ENCODE measurements around the gene MBD4.
A peak's percentile ranks its signal among the peaks of the same experiment; 100 is the strongest.
"Not testable (repeated sequence)": the region's sequence is repeated elsewhere in the genome, so short reads cannot be mapped to it uniquely, and the experiment has no call there.

The MBD4 gene

DNA sequence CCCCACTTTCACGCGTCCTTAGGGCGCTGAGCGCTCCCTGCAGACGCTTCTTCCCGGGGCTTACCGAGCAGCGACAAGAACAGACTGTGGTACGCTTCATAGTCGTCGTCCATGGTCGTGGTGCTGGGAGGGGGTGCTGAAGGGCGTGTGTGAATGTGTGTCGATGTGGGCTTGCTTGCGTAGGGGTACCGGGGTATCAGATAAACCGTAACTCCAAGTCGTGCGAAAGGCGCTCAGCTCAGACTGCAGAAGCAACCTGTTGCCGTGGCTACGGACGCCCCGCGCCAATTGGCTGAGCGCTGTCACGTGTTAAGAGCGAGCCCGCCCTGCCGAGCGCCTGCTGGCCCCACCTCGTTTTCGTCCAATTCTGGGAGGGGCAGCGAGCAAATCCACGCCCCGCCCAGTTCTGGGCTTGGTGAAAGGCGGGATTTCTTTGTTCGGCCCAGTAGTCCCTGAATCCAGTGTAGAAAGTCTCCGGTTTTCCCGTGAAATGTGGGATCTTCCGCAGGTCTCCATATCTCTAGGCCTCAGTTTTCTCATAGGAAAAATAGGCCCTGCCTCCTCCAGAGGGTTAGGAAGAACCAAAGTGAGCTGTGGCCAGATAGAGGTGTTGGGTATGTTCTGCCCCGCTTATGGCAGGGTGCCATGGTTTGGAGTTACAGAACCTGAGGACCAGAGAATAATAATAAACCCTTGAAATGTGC, 11.2 kb downstream of the MBD4 start, which contains the start of gene EFCAB12:
TSS of gene EFCAB12 (minus strand) at position 261 of the 704 bp plus-strand sequence. CDS start at position 113, 148 bp downstream.
- FAIRE-seq, result peak; percentile 23

DNA sequence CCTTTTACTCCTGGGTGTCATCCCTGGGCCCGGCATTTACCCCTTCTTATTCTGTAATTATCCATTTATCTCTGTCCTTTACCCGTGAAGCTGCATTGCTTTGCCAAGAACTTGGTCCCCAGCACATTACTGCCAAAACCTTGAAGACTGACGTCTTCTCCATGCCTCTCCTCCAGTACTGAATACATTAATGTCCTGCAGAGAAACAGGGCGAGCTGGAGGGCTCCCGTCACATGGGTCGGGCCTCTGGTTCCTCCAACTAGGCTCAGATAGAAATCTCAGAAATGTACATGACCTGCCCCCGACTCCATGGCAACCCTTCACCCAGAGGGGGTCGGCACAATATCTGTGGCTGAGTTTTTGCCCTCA, 11.8 kb downstream of the MBD4 start:
- no peak for FAIRE-seq

DNA sequence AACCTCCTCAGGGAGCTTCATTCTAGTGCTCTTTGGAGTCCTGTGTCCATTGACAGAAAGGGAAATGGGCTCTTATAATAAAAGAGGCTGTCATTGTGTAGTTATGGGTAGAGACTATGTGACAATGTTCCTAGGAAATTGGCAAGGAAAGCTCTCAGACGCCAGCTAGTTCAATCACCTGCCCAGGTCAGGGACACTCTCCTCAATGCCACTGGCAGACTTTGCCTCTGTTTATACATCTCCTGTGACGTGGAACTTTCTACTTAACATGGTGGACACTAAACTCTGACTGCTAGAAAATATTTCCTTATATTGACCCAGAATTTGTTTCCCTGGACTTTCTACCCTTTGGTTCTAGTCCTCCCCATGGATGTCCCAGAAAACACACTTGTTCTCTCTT, 14.1 kb downstream of the MBD4 start:
- no peak for FAIRE-seq

DNA sequence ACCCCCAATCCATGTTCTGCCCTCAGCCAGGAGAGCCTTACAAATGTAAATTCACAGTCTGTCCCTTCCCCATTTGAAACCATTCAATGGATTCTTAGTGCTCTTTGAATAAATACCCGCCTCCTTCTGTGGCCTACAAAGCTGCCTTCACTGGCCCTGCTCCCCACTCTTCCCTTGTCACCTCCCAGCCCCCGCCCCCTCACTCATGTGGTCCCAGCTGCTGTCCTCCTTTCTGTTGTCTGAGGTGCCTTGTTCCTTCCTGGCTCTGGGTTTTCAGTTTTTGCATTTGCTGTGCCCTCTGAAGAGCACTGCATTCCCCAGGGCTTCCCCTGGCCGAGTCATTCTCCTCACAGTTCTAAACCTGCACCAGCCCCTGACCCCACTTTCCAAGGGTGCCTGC, 14.5 kb downstream of the MBD4 start:
- no peak for FAIRE-seq

GRCh38 chr3:129424185-129424841, 15.4 kb downstream of the MBD4 start:
- FAIRE-seq, result no peak

- FAIRE-seq, result no peak
Observed at GRCh38 chr3:129422897-129423296, 16.9 kb downstream of the MBD4 start.

DNA sequence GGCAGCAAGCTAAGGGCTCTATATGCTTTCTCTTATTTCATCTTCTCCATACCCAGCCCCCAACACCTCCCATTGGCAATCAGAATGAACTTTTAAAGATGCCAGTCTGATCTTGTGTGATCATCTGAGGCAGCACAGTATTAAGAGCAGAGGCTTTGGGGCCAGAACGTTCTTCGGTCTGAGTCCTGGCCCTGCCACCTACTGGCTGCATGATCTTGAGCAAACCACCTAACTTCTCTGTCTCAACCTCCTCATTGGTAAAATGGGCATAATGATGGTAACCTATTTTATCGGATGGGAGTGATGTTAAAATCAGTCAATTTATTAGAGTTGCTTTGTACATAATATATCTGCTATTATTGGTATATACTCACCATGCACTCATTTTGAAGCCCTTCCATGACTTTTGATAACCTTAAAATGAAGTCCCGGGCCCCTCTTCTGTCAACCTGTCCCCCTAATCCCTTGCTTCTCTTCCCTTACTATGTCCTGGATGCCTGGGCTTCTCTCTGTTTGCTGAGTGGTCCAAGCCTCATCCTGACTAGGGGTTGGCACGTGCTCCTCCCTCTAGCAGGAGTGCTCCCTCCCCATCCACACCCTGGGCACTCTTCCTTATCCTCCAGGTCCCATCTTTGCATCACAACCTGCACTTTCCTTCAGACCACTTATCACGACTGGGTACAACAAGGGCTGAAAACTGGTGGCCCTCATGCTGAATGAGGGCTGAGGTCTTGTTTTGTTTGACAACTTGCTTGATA, 17.6 kb downstream of the MBD4 start:
- FAIRE-seq, result no peak

- FAIRE-seq, result no peak
Observed at GRCh38 chr3:129421236-129421883, 18.4 kb downstream of the MBD4 start.

- no peak for FAIRE-seq
Observed at GRCh38 chr3:129419476-129419875, 20.3 kb downstream of the MBD4 start.

- FAIRE-seq, result no peak
Observed at GRCh38 chr3:129418041-129418973, 21.4 kb downstream of the MBD4 start.

DNA sequence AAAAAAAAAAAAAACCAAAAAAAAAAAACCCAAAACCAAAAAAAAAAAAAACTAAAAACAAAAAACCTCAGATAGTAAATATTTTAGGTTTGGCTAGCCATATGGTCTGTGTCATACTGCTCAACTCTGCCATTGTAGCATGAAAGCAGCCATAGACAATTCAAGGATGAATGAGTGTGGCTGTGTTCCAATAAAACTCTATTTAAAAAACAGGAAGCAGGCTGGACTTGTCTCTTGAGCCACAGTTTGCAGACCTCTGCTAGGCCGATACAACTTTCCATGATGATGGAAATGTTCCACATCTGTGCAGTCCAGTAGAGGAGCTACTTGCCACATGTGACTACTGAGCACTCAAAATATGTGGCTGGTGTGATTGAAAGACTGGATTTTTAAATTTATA, 22.4 kb downstream of the MBD4 start:
- FAIRE-seq, result no peak

- no peak for FAIRE-seq
Observed at GRCh38 chr3:129416415-129416814, 23.3 kb downstream of the MBD4 start.

- FAIRE-seq, result no peak
Observed at GRCh38 chr3:129415830-129416229, 23.9 kb downstream of the MBD4 start.

DNA sequence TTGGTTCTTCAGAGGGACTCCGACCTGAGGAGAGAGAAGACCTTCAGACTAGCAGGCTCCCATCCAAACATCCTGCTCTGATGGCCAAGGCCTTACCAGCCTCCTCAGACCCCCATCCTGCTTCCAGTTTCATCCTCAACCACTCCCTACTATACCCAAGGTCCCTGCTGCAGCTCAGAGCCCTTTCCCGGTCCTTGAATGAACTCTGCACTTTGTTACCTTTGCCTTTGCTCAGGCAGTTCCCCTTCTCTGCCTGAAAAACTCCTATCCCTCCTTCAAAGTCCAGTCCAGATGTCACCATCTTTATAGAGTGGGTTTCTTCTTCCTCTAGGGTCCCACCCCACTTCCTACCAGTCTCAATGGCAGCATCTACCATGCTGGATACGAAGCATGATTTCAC, 24.4 kb downstream of the MBD4 start:
- no peak for FAIRE-seq

DNA sequence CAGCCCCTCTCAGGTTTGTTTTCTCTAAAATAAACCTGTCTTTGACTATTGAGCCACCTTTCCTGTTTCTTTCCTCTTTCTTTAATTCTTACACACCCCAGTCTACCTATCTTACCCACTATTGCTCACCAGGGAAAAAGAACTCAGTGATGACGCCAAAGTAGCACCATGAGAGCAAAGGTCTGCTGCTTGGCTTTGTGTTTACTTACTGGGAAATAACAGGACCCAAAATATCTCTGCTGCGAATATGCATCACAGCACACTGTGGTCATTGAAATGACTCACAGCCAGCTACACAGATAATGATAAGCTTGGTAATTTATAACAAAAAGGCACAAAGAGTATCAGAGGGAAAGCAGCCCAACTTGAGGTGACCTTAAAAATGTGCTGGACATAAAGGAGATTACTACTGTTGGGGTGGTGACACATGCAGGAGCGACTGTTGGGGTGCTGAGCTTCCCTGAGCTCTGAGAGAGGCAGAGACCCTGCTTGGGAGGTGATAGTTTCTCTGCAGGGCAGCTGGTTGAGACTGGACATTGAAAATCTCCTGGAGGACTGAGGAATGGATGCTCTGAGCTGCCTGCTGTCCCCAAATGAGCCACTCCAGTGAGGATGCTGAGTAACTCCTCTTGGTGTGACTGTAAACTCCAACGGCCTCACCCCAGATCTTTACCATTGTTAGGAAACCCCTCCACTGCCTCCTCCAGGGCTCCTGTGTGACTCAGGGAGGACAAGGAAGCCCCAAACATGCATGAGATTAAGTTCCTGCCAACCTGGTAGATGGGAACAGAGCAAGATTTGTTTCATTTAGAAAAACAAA, 25.9 kb downstream of the MBD4 start:
- no peak for FAIRE-seq

DNA sequence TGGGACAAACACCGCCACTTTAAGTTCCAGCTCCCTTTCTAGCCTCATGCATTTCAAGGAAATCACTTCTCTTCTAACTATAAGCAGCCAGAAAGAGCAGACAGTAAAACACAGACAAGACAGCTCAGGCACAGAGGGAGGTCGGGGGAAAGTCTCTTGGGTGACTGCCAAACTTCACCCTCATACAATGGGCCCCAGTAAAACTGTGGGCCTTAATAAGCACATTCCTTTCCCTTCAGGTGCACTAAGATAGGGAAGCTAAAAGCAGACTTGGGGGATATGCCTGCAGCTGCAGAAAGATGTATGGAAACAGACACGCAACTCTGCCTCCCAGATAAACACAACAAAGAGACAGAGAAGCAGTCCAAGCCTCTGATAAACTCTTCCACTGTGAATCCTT, 26.5 kb downstream of the MBD4 start:
- FAIRE-seq, result not testable (repeated sequence)

DNA sequence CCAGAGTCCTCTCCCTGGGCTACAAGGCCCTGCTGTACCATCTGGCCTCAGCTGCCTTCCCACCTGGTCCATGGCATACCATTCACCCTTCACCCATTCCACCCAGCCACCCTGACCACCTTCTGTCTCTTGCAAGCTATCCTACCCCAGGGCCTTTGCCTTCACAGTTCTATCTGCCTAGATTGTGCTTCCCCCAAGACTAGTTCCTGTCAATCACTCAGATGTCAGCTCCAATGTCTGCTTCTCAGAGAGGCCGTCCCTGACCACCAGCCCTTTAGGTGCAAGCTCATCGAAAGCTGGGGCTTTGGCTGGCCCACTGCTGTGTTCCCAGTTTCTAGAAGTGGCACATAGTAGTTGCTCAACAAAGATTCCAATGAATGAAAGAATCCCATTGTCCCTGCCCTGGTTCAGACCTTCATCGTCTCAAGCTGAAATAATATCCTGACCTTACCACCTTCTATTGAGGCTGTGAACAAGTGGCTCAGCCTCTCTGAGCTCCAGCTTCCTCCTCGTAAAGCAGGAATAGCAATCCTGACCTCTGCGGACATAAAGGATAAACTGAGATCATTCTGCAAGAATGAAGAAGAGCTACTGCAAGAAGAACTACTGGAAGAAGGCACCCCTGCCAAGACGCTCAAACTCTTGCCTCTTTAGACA, 27.1 kb downstream of the MBD4 start:
- FAIRE-seq, result no peak

DNA sequence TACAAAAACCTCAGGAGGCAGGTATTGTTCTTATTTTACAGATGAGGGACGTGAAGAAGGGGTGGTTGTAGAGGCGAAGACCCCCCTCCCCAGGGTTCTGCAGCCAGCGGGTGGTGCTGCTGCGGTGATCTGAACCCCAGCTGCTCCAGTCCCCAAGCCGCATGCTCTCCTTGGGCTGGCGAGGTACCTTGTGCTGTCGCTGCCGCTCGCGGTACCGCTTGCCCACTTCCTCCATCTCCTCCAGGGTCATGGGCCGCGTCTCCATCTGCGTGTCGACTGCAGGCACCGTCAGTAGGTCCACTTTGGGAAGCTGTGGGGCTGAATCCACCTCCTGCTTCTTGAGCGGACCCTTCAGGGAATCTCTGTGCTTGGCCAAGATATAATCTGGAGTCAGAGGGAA, 28.8 kb downstream of the MBD4 start:
- FAIRE-seq, result no peak

DNA sequence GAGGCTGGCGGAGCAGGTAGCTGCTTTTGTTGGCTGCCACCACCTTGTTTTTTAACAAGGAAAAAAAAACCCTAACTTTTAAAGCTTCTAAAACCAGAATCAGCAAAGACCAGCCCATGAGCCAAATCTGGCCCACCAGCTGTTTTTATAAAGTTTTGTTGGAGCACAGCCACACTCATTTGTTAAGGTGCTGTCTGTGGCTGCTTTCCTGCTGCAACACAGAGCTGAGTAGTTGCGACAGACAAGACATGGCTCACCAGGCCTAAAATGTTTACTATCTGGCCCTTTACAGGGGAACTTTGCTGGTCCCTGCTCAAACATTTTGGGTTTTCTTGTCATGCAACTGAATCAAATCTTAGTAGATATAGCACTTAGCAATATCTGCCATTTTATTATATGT, 30.2 kb downstream of the MBD4 start:
- FAIRE-seq, result no peak

DNA sequence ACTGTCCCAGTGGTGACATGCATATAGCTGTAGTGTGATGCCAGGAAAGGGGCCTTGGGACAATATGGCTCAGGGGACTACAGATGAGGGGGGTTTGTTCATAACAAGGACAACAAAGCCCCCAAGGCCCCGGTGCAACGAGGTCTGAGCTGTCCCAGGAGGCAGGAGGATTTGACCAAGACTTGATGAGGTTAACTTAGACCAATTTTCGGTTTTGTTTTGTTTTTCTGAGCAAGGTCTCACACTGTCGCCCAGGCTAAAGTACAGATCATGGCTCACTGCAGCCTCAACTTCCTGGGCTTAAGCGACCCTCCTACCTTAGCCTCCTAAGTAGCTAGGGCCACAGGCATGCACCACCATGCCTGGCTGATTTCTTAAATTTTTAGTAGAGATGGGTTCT, 35.1 kb downstream of the MBD4 start:
- FAIRE-seq, result no peak

GRCh38 chr3:129404130-129404529, 35.6 kb downstream of the MBD4 start:
- FAIRE-seq, result no peak

Data from TTC549 (cell line).